ENCODE measurements around the gene SH3RF1.

The SH3RF1 gene

DNA sequence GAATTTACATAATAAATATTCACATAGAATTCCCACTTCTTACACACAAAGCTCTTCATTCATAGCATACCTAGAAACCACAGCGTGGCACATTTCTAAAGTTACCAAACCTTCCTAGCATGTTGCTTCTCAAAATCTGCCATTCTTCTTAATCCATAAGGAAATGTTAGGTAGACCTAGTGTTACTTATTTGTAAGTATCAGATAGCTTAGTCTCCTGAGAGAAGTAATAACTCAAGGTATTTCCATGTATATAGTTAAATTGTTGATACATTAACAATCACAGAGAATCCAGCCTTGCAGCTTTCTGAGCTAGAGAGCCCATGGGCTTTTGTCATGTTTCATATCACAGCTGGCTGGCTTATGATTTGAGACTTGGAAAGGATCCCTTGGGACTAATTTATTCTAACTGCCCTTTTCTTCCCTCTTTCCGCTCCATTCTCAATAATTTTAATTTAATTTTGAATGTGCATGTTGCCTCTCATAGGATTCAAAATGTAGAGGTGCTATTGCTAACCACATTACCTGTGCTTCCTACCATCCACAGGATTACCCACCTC lies 17.6 kb downstream of the SH3RF1 start:
- H3K27me3 ChIP-seq (ENCODE audit: control insufficient read depth, low read length), result no peaks in the 10 kb centered on the region
- no peak overlapping the region for H3K4me3 ChIP-seq (ENCODE audit: low read length)
- no peaks in the 10 kb centered on the region for H4K20me1 ChIP-seq (ENCODE audit: control insufficient read depth, insufficient read depth, low read depth, low read length)
- H3K4me1 ChIP-seq (ENCODE audit: control insufficient read depth, low read length), result no peaks in the 10 kb centered on the region
- H3F3A ChIP-seq (ENCODE audit: control insufficient read depth, insufficient read depth), result no peaks in the 10 kb centered on the region
- no peaks in the 10 kb centered on the region for H3K9me2 ChIP-seq (replicated peaks; ENCODE audit: control insufficient read depth, low read length)
- no peaks in the 10 kb centered on the region for H3K9me3 ChIP-seq (ENCODE audit: control insufficient read depth, insufficient read depth, low read length)
- TF ChIP-seq CTCF (IDR thresholded peaks at IDR 0.05; ENCODE audit: low read depth, low read length, poor library complexity, severe bottlenecking) (no peak), EZH2phosphoT487 (IDR thresholded peaks at IDR 0.05; ENCODE audit: borderline replicate concordance, low read length) (no peak)
- H3K79me2 ChIP-seq (ENCODE audit: control insufficient read depth, low read length), result no peaks in the 10 kb centered on the region
- H3K27ac ChIP-seq (ENCODE audit: low read depth, low read length), result no peak overlapping the region
- H3K4me2 ChIP-seq (ENCODE audit: low read length), result no peak overlapping the region
- H3K36me3 ChIP-seq (ENCODE audit: control insufficient read depth, low read length), result no peaks in the 10 kb centered on the region

DNA sequence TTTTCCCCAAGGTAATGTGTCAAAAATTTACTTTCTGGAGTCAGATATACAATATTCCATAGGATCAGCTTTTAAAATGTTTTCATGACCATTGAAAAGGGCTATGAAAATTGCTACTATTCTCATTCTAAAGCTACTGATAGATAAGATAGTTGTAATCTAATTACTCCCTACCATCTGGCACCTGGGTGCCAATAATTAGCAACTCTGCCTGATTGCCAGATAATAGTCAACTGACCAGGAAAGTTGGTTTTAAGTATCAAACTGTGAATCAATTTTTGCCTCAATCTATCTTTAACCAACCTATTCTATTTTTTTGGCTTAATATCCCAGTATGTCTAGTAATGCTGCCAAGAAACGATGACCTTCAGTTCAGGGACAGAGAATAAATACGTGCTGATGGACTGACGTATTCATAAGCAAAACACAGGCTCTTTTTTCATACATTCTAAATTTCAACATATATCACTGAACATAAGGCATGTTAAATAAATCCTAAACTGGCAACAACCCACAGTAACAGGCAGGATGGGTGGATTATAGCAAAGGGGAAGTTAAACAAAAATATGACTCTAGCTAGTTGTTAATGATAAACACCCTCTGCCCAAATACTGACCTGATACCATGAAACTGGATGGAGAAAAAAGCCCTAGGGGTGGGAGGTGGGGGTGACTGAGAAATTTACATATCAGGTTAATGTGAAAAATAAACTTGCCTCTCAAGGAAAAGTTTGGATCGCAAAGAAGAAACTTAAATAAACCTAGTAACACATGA lies 18.2 kb downstream of the SH3RF1 start:
- no peaks in the 10 kb centered on the region for H3K79me2 ChIP-seq (ENCODE audit: control insufficient read depth, low read length)

GRCh38 chr4:169251291-169252235 lies 19.2 kb downstream of the SH3RF1 start:
- no peak overlapping the region for H3K4me3 ChIP-seq (ENCODE audit: low read length)
- no peak overlapping the region for H3K27ac ChIP-seq (ENCODE audit: low read depth, low read length)
- no peaks in the 10 kb centered on the region for H3K9me2 ChIP-seq (replicated peaks; ENCODE audit: control insufficient read depth, low read length)
- H3K4me2 ChIP-seq (ENCODE audit: low read length), result no peak overlapping the region
- no peaks in the 10 kb centered on the region for H3K27me3 ChIP-seq (ENCODE audit: control insufficient read depth, low read length)
- H3K4me1 ChIP-seq (ENCODE audit: control insufficient read depth, low read length), result no peaks in the 10 kb centered on the region
- H3F3A ChIP-seq (ENCODE audit: control insufficient read depth, insufficient read depth), result no peaks in the 10 kb centered on the region
- TF ChIP-seq EZH2phosphoT487 (IDR thresholded peaks at IDR 0.05; ENCODE audit: borderline replicate concordance, low read length) (no peak), CTCF (IDR thresholded peaks at IDR 0.05; ENCODE audit: low read depth, low read length, poor library complexity, severe bottlenecking) (no peak)
- no peaks in the 10 kb centered on the region for H3K79me2 ChIP-seq (ENCODE audit: control insufficient read depth, low read length)
- no peaks in the 10 kb centered on the region for H3K9me3 ChIP-seq (ENCODE audit: control insufficient read depth, insufficient read depth, low read length)
- H4K20me1 ChIP-seq (ENCODE audit: control insufficient read depth, insufficient read depth, low read depth, low read length), result no peaks in the 10 kb centered on the region
- no peaks in the 10 kb centered on the region for H3K36me3 ChIP-seq (ENCODE audit: control insufficient read depth, low read length)

More for the DNA sequence above, 18.2 kb downstream of the SH3RF1 start:
- H3K36me3 ChIP-seq (ENCODE audit: control insufficient read depth, low read length), result no peaks in the 10 kb centered on the region
- no peaks in the 10 kb centered on the region for H3K27me3 ChIP-seq (ENCODE audit: control insufficient read depth, low read length)
- H3F3A ChIP-seq (ENCODE audit: control insufficient read depth, insufficient read depth), result no peaks in the 10 kb centered on the region
- no peaks in the 10 kb centered on the region for H3K9me3 ChIP-seq (ENCODE audit: control insufficient read depth, insufficient read depth, low read length)
- no peaks in the 10 kb centered on the region for H4K20me1 ChIP-seq (ENCODE audit: control insufficient read depth, insufficient read depth, low read depth, low read length)
- TF ChIP-seq EZH2phosphoT487 (IDR thresholded peaks at IDR 0.05; ENCODE audit: borderline replicate concordance, low read length), result no peak
- no peak for TF ChIP-seq CTCF (IDR thresholded peaks at IDR 0.05; ENCODE audit: low read depth, low read length, poor library complexity, severe bottlenecking)
- no peaks in the 10 kb centered on the region for H3K4me1 ChIP-seq (ENCODE audit: control insufficient read depth, low read length)
- H3K9me2 ChIP-seq (replicated peaks; ENCODE audit: control insufficient read depth, low read length), result no peaks in the 10 kb centered on the region
- H3K4me3 ChIP-seq (ENCODE audit: low read length), result no peak overlapping the region
- no peak overlapping the region for H3K27ac ChIP-seq (ENCODE audit: low read depth, low read length)
- no peak overlapping the region for H3K4me2 ChIP-seq (ENCODE audit: low read length)

Measured in DOHH2 (cell line).